OCI-LY1 (cell line): ENCODE results near the gene ZNF692.

ENCODE experiments used
- EZH2 ChIP-seq: fragments of 200-600 bp; sonication (generic), shearing (Covaris generic); IDR thresholded peaks from 2 replicates; pipeline ENCODE4 v1.8.0; 2017; ENCODE audit warnings: borderline replicate concordance, mixed run types, mild to moderate bottlenecking, antibody characterized with exemption, low read length, moderate library complexity, mixed read lengths
- TF ChIP-seq, protein P1 (sequence below): fragments of 200-600 bp; sonication (generic), shearing (Covaris generic); IDR thresholded peaks from 2 replicates; pipeline ENCODE4 v1.5.1; 2017; ENCODE audit warnings: mild to moderate bottlenecking, antibody characterized with exemption, low read length, moderate library complexity, mixed read lengths

DNA sequence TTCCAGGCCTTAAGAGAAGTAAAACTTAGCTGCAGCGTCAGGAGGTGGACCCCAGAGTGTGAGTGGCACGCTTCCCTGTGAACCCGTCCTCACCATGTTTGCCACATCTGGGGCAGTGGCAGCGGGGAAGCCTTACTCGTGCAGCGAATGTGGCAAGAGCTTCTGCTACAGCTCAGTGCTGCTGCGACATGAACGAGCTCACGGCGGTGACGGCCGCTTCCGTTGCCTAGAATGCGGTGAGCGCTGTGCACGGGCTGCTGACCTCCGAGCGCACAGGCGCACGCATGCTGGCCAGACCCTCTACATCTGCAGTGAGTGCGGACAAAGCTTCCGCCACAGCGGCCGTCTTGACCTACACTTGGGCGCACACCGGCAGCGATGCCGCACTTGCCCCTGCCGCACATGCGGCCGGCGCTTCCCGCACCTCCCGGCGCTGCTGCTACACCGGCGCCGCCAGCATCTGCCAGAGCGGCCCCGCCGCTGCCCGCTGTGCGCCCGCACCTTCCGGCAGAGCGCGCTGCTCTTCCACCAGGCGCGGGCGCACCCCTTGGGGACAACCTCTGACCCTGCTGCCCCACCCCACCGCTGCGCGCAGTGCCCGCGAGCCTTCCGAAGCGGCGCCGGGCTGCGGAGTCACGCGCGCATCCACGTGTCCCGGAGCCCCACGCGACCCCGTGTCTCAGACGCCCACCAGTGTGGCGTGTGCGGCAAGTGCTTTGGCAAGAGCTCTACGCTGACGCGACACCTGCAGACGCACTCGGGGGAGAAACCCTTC is 11.5 kb downstream of the ZNF692 start:
- TF ChIP-seq, protein P1, sequence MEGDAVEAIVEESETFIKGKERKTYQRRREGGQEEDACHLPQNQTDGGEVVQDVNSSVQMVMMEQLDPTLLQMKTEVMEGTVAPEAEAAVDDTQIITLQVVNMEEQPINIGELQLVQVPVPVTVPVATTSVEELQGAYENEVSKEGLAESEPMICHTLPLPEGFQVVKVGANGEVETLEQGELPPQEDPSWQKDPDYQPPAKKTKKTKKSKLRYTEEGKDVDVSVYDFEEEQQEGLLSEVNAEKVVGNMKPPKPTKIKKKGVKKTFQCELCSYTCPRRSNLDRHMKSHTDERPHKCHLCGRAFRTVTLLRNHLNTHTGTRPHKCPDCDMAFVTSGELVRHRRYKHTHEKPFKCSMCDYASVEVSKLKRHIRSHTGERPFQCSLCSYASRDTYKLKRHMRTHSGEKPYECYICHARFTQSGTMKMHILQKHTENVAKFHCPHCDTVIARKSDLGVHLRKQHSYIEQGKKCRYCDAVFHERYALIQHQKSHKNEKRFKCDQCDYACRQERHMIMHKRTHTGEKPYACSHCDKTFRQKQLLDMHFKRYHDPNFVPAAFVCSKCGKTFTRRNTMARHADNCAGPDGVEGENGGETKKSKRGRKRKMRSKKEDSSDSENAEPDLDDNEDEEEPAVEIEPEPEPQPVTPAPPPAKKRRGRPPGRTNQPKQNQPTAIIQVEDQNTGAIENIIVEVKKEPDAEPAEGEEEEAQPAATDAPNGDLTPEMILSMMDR, result no peak
- no peak for TF ChIP-seq EZH2
